Glomerular endothelial cell (primary cell): Measurements from ENCODE around the gene SETD1A. TPM values are rescaled to one million over a fixed set of nuclear protein-coding genes. Genes with fewer than 3 reads are reported as not detected.

ENCODE experiments used
- DNase-seq: peaks from one replicate; pipeline ENCODE4 v3.0.0-alpha.2; 2011; ENCODE audit warnings: low read depth, low spot score; ENCODE audit errors: extremely low read depth
- total RNA-seq: library from RNA; depleted of rRNA; stranded (reverse); fragments of >200 nt; gene quantifications from 2 replicates; pipeline ENCODE4 v1.2.3, GENCODE V29; 2015

SETD1A gene
- total RNA-seq, 1 donor from 2014 or later: 12.5 TPM

GRCh38 chr16:30980434-30980833 is 22.9 kb downstream of the SETD1A start:
- DNase-seq: no peak

DNA sequence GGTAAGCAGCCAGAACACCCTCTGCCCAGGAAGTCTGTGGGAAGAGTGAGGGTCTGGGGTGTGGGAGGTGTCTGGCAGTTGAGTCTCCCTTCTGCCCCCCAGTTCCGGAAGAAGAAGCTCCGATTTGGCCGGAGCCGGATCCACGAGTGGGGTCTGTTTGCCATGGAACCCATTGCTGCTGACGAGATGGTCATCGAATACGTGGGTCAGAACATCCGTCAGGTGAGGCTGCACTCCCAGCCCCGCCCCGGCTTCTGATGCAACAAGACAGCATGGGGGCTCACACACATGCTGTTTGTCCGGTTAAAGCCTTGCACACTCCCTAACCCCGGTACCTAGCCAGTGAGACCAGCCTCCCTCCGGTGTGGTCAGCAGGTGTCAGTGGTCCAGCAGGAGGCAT is 23.4 kb downstream of the SETD1A start:
- no peak for DNase-seq

DNA sequence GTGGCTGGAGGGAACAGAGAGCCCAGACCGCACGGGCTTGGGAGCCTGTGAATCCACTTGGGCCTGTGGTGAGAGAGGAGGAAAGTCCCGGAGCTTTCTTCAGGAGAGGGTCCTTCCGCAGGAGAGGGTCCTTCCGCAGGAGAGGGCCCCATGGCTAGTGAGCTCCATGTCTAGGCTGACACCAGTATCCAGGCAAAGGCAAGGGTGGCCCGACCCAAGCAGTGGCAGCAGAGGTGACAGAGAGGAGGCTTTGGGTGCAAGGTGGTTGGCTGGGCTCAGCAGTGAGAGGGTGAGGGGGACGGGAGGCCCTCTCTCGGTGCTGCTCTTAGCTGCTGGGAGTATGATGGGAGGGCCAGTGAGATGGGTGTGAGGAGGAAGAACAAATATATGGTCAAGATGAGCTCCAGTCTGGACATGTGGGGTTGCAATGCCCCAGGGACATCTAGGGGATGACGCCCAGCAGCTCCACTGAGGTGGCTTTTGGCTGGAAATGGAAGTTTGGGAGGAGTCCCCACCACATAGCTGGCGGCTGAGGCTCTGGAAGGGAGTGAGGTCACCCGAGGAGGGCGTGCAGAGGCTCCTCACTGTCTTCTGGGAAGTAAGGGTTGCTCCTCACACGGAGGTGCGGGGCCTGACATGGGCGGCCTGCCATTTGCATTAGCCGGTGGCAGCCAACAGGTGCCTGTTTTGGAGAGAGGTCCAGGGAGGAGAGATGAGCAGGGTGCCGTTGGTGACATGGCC is 25.2 kb downstream of the SETD1A start:
- no peak for DNase-seq

DNA sequence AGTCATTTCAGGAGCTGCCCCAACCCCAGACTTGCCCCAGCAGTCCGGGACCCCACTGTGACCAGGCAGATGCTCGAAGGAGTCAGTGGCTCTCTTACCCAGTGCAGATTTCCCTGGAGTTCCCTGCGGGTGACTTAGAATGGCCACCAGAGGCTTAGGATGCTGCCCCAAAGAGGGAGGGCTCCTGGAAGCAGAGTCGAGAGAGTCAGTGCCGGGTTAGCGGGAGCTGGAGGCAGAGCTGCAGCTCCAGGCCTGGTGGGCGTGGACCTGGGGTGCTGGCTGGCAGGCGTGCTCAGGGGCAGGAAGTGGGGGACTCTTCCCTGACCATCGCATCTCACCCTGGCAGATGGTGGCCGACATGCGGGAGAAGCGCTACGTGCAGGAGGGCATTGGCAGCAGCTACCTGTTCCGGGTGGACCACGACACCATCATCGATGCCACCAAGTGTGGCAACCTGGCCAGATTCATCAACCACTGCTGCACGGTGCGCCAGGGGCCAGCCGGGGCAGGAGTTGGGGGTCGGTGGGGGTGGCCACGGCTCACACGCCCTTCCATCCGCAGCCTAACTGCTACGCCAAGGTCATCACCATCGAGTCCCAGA is 25.8 kb downstream of the SETD1A start:
- DNase-seq: no peak

DNA sequence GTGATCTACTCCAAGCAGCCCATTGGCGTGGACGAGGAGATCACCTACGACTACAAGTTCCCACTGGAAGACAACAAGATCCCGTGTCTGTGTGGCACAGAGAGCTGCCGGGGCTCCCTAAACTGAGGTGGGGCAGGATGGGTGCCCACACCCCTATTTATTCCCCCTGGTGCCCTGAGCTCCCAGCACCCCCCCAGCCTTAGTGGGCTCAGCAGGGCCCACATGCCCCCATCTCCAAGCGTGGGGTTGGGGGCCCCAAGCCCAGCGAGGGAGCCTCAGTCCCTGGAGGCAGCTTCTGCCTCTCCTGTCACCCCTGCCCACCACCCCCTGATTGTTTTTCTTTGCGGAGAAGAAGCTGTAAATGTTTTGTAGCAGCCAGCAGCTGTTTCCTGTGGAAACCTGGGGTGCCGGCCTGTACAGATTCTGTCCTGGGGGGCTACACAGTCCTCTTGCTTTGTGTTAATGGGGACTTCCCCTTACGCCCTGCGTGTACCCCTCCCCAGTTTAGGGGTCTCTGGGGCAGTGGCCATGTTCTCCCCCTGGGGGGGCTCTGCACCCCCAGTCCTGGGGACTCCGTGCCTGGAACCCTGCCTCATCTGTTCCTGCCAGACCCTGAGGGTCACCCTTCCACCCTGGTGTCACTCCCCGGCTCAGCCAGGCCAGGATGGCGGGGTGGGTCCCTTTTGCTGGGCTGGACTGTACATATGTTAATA is 26.5 kb downstream of the SETD1A start:
- no peak for DNase-seq

GRCh38 chr16:30984669-30985400 is 27.3 kb downstream of the SETD1A start, which contains the start of gene HSD3B7:
Gene HSD3B7 (plus strand): TSS chr16:30985207. CDS start chr16:30985659, 452 bp downstream.
- no peak for DNase-seq

- DNase-seq: no peak
These were observed 28.0 kb downstream of the SETD1A start for GRCh38 chr16:30985401-30986128.

DNA sequence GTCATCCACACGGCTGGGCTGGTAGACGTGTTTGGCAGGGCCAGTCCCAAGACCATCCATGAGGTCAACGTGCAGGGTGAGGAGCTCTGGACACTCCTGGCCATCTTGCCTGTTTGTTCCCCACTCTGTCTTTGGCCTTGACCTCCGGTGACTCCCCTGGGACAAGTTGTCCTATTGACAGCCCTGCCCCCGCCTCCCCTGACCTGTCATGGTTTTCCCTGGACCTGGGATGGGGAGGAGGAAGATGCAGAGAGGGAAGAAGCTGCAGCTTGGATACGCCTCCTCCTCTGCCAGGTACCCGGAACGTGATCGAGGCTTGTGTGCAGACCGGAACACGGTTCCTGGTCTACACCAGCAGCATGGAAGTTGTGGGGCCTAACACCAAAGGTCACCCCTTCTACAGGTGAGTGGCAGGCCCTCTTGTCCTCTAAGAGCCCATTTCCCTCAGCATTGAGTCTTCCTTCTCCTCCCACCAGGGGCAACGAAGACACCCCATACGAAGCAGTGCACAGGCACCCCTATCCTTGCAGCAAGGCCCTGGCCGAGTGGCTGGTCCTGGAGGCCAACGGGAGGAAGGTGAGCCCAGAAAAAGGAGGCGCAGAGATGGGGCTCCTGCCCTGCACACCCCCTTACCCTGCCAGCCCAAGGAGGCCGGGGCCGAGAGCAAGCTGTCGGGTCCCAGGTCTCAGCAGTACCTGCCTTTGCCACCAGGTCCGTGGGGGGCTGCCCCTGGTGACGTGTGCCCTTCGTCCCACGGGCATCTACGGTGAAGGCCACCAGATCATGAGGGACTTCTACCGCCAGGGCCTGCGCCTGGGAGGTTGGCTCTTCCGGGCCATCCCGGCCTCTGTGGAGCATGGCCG is 28.8 kb downstream of the SETD1A start:
- DNase-seq: no peak

- DNase-seq: no peak
These were observed 30.1 kb downstream of the SETD1A start for GRCh38 chr16:30987581-30988190.

DNA sequence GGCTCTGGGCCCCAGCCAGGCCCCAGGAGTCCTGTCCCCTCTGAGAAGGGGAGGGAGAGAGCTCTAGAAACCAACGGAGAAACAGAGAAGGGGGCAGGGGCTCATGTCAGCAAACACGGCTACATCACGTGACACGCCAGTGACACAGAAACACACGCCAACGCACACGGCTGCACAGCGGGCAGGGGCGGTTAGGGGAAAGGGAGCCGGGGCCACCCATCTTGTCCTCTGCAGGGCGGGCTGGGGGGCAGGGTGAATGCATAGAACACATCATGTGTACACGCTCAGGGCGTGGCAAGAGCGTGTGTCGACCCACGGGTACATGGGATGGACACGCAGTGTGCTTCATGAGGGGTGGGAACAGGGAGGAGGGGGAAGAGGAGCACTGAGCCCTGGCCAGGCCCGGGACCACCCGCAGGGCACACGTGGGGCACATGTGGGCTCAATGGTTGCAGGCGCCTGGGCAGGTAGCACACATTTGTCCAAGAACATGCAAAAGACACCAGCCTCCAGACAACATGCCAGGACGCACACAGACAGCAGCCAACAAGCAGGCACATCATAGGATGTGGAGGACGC is 32.0 kb downstream of the SETD1A start:
- DNase-seq: no peak

DNA sequence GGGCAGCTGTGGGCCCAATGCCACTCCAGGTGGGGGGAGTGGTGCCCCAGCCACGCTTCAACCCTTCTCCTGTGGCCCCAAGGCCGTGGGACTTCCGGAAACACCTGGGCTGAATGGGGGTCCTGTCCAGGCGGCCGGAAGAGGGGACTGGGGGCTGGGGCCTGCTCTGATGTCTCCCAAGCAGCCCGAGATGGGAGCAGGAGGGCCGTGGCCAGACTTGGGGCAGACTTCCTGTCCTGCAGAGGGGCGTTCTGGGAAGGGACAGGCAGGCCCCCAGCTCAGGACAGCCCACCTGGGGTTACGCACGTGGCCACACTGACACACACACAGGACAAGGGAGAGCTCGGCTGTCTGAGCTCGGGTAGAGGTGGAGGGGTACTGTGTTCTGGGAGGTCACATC is 32.6 kb downstream of the SETD1A start:
- no peak for DNase-seq

DNA sequence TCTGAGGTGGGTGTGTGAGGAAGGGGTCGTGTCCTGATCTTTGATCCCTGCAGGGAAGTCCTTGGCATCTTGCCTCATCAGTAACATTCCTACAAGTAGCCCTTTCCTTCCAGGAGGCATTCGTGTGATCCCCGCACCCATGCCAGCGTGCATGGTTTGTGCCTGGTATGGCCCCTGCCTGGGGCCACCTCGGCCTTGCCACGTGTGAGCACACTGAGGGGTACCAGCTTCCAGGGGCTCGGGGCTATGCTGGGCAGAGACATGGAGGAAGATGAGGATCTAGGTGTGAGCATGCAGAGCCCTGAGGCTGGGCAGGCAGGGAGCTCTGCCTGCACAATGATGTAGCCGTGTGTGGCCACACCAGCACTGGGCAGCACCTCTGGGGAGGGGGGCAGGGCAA is 33.5 kb downstream of the SETD1A start:
- DNase-seq: no peak

- DNase-seq: no peak
These were observed 34.8 kb downstream of the SETD1A start for GRCh38 chr16:30992276-30992780.

GRCh38 chr16:30992931-30993816 is 35.6 kb downstream of the SETD1A start:
- no peak for DNase-seq

GRCh38 chr16:30995927-30996323 is 38.4 kb downstream of the SETD1A start:
- DNase-seq: no peak

DNA sequence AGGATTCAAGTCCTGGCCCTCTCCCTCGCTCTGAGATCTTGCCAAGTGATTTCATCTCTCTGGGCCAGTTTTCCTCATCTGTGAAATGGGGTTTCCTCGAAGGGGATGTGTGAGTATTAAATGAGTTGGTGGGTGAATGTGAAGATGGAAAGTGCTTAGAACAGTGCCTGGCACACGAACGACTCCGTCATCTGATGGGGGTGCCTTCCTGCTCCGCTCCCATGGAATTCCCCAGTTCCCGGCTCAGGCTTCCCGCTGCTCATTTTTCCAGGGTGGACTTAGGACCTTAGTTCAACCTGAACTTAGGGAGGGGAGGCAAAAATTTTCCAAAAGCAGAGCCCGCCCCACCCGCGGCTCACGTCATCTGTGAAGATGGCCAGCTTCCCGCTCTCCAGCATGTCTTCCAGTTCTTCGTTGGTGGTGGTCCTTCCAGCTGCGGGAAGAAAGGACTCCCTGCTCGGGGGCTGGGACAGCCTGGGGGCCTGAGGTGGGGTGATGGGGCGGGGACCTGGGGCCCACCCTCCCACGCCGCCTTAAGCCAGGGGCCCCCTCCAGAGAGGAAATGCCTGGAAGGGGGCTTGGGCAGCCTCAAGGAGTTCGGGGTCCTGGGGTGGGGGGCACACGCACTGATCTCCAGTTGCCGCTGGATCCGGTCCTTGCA is 38.9 kb downstream of the SETD1A start:
- no peak for DNase-seq
